HEK293 (cell line): Measurements from ENCODE around the gene CIRBP.
"Not testable (repeated sequence)": the region's sequence is repeated elsewhere in the genome, so short reads cannot be mapped to it uniquely, and the experiment has no call there.

Experiments used
- CTCF ChIA-PET: fragments of 350-600 bp; formaldehyde crosslinking; extraction: SDS; loops from one replicate; lab custom pipeline; 2021; ENCODE audit warnings: antibody characterized with exemption; lab: Yijun Ruan, JAX
- POLR2A ChIA-PET: fragments of 300-600 bp; formaldehyde crosslinking; extraction: SDS; loops from one replicate; lab custom pipeline; 2020; ENCODE audit warnings: antibody characterized with exemption, inconsistent platforms; lab: Yijun Ruan, JAX
- H3K27ac ChIP-seq: fragments of 200-500 bp; sonication (Bioruptor generic); 2 replicates; pipeline ENCODE4 v1.5.1; 2014; ENCODE audit warnings: low read depth, low read length, control low read depth, inconsistent platforms; ENCODE audit errors: extremely low read depth
- H3K36me3 ChIP-seq, 2 experiments: fragments of 200-500 bp in 1 of 2; sonication (Bioruptor generic) in 1 of 2; 1 replicate in 1 of 2; 2 replicates in 1 of 2; pipeline ENCODE4 v1.5.1; 2014 to 2017; ENCODE audit warnings: inconsistent platforms in 2 of 2, low read length in 2 of 2; ENCODE audit not compliant: control insufficient read depth in 2 of 2, insufficient read depth in 1 of 2
- H3K4me1 ChIP-seq: fragments of 200-500 bp; sonication (Bioruptor generic); 2 replicates; pipeline ENCODE4 v1.5.1; 2014; ENCODE audit warnings: mild to moderate bottlenecking, low read length, inconsistent platforms; ENCODE audit not compliant: control insufficient read depth, insufficient read depth
- H3K4me3 ChIP-seq: 2 replicates; pipeline ENCODE4 v1.5.1; 2011; ENCODE audit warnings: low read depth, mild to moderate bottlenecking, control low read depth, low read length, moderate library complexity
- H3K9me3 ChIP-seq: fragments of 200-500 bp; sonication (Bioruptor generic); 2 replicates; pipeline ENCODE4 v1.5.1; 2014; ENCODE audit warnings: low read depth, low read length, inconsistent platforms; ENCODE audit not compliant: control insufficient read depth, insufficient read depth
- FEZF1 ChIP-seq: fragments of 450-650 bp; formaldehyde crosslinking; IDR thresholded peaks from 2 replicates; pipeline ENCODE4 v1.5.1; 2016; ENCODE audit warnings: missing biosample characterization, missing genetic modification characterization
- OSR2 ChIP-seq: fragments of 450-650 bp; formaldehyde crosslinking; IDR thresholded peaks from 2 replicates; pipeline ENCODE4 v1.5.1; 2016; ENCODE audit warnings: missing biosample characterization, missing genetic modification characterization
- SCRT1 ChIP-seq: fragments of 450-650 bp; formaldehyde crosslinking; IDR thresholded peaks from 2 replicates; pipeline ENCODE4 v1.5.1; 2016; ENCODE audit warnings: missing biosample characterization, missing genetic modification characterization, borderline replicate concordance
- SP3 ChIP-seq: fragments of 450-650 bp; formaldehyde crosslinking; IDR thresholded peaks from 2 replicates; pipeline ENCODE4 v1.5.1; 2016; ENCODE audit warnings: missing biosample characterization, missing genetic modification characterization
- ZBTB7A ChIP-seq: fragments of 450-650 bp; formaldehyde crosslinking; IDR thresholded peaks from 2 replicates; pipeline ENCODE4 v1.5.1; 2016; ENCODE audit warnings: low read depth, missing biosample characterization, missing genetic modification characterization
- ZBTB8A ChIP-seq: fragments of 450-650 bp; formaldehyde crosslinking; IDR thresholded peaks from 2 replicates; pipeline ENCODE4 v1.5.1; 2016; ENCODE audit warnings: missing biosample characterization, missing genetic modification characterization
- ZIC2 ChIP-seq: fragments of 450-650 bp; formaldehyde crosslinking; IDR thresholded peaks from 2 replicates; pipeline ENCODE4 v1.5.1; 2016; ENCODE audit warnings: missing biosample characterization, missing genetic modification characterization
- ZNF10 ChIP-seq: fragments of 450-650 bp; formaldehyde crosslinking; IDR thresholded peaks from 2 replicates; pipeline ENCODE4 v1.5.1; 2017; ENCODE audit warnings: missing biosample characterization, missing genetic modification characterization
- ZNF121 ChIP-seq: fragments of 450-650 bp; formaldehyde crosslinking; IDR thresholded peaks from 2 replicates; pipeline ENCODE4 v1.5.1; 2016; ENCODE audit warnings: missing biosample characterization, missing genetic modification characterization
- ZNF138 ChIP-seq: fragments of 450-650 bp; formaldehyde crosslinking; IDR thresholded peaks from 2 replicates; pipeline ENCODE4 v1.5.1; 2016; ENCODE audit warnings: missing biosample characterization, missing genetic modification characterization, borderline replicate concordance
- ZNF155 ChIP-seq: fragments of 450-650 bp; formaldehyde crosslinking; IDR thresholded peaks from 2 replicates; pipeline ENCODE4 v1.5.1; 2016; ENCODE audit warnings: missing biosample characterization, missing genetic modification characterization
- ZNF211 ChIP-seq: fragments of 450-650 bp; formaldehyde crosslinking; IDR thresholded peaks from 2 replicates; pipeline ENCODE4 v1.5.1; 2016; ENCODE audit warnings: low read depth, missing biosample characterization, missing genetic modification characterization
- ZNF248 ChIP-seq: fragments of 450-650 bp; formaldehyde crosslinking; IDR thresholded peaks from 2 replicates; pipeline ENCODE4 v1.5.1; 2017; ENCODE audit warnings: missing biosample characterization, missing genetic modification characterization
- ZNF341 ChIP-seq: fragments of 450-650 bp; formaldehyde crosslinking; IDR thresholded peaks from 2 replicates; pipeline ENCODE4; 2016; ENCODE audit warnings: low read depth, missing biosample characterization, missing genetic modification characterization
- ZNF510 ChIP-seq: fragments of 450-650 bp; formaldehyde crosslinking; IDR thresholded peaks from 2 replicates; pipeline ENCODE4 v1.5.1; 2018; ENCODE audit warnings: mild to moderate bottlenecking, missing genetic modification characterization, missing biosample characterization; ENCODE audit not compliant: insufficient replicate concordance
- ZNF514 ChIP-seq: fragments of 450-650 bp; formaldehyde crosslinking; IDR thresholded peaks from 2 replicates; pipeline ENCODE4 v1.5.1; 2016; ENCODE audit warnings: missing biosample characterization, missing genetic modification characterization
- ZNF544 ChIP-seq: fragments of 450-650 bp; formaldehyde crosslinking; IDR thresholded peaks from 2 replicates; pipeline ENCODE4 v1.5.0; 2017; ENCODE audit warnings: missing biosample characterization, missing genetic modification characterization
- ZNF600 ChIP-seq: fragments of 450-650 bp; formaldehyde crosslinking; IDR thresholded peaks from 2 replicates; pipeline ENCODE4 v1.5.1; 2016; ENCODE audit warnings: missing biosample characterization, missing genetic modification characterization
- ZNF623 ChIP-seq: fragments of 450-650 bp; formaldehyde crosslinking; IDR thresholded peaks from 2 replicates; pipeline ENCODE4 v1.5.1; 2016; ENCODE audit warnings: missing biosample characterization, missing genetic modification characterization
- ZNF664 ChIP-seq: fragments of 450-650 bp; formaldehyde crosslinking; IDR thresholded peaks from 2 replicates; pipeline ENCODE4 v1.5.1; 2016; ENCODE audit warnings: missing biosample characterization, missing genetic modification characterization
- ZNF677 ChIP-seq: fragments of 450-650 bp; IDR thresholded peaks from 2 replicates; pipeline ENCODE4 v1.5.0; 2018; ENCODE audit warnings: missing biosample characterization, mild to moderate bottlenecking, missing genetic modification characterization, moderate library complexity
- ZSCAN16 ChIP-seq: fragments of 450-650 bp; formaldehyde crosslinking; IDR thresholded peaks from 2 replicates; pipeline ENCODE4 v1.5.1; 2016; ENCODE audit warnings: missing biosample characterization, missing genetic modification characterization
- ZSCAN30 ChIP-seq: fragments of 450-650 bp; IDR thresholded peaks from 2 replicates; pipeline ENCODE4 v1.5.1; 2018; ENCODE audit warnings: missing biosample characterization, mild to moderate bottlenecking, missing genetic modification characterization, moderate library complexity
- TF ChIP-seq, protein P1 (sequence below): fragments of 450-650 bp; formaldehyde crosslinking; IDR thresholded peaks from 2 replicates; pipeline ENCODE4 v1.5.1; 2016; ENCODE audit warnings: missing biosample characterization, missing genetic modification characterization
- TF ChIP-seq, protein P2 (sequence below): sonication (generic); formaldehyde crosslinking; IDR thresholded peaks from 2 replicates; pipeline ENCODE4 v1.8.1; 2022; ENCODE audit warnings: mild to moderate bottlenecking, moderate library complexity, missing genetic modification reagents
- TF ChIP-seq, protein P3 (sequence below): fragments of 450-650 bp; formaldehyde crosslinking; IDR thresholded peaks from 2 replicates; pipeline ENCODE4 v1.5.1; 2017; ENCODE audit warnings: missing biosample characterization, missing genetic modification characterization

The CIRBP gene

DNA sequence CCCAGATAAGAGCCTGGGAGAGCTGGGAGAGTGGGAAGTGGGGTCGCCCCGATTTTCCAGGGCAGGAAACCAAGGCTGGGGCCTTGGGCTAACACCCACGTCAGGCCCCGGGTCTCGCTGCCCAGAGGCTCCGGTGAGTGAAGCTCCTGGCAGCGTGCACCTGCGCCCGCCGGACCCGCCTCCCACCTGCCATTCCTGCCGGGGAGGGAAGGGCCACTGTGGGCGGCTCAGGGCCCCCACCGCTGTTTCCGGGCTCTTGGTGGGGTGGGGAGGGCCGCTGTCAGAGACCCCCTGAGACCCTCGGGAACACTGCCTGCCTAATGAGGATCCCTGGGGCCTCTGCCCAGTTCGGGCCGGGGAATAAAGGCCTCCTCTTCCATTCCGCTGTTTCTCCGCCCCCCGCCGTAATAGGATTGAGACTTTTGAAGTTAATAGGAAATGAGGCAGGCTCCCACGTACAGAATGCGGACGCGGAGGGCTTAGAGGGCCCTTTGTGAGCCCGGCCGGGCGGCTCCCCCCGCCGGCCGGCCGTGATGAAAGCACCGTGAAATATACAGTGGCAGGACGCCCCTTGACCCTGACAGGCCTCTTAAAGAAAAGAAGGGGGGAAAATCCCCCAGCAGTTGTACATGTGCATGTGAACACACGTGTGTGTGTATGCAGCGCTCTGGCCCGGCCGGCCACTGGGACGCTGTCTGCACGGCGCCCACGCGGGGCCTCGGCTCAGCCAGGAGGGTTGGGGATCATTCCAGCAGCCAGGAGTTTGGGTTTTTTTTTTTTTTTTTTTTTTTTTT, 49.7 kb downstream of the CIRBP start:
- H3K4me1 ChIP-seq, result no peaks in the 10 kb centered on the region

DNA sequence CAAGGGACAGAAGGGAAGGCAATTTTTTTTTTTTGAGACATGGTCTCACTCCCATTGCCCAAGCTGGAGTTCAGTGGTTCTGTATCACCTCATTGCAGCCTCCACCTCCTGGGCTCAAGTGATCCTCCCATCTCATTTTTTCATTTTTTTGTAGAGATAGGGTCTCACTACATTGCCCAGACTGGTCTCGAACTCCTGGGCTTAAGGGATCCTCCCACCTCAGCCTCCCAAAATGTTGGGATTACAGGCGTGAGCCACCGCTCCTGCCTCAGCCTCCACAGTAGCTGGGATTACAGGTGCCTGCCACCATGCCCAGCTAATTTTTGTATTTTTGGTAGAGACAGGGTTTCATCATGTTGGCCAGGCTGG, 51.1 kb downstream of the CIRBP start:
- not testable (repeated sequence) for H3K9me3 ChIP-seq, H3K4me3 ChIP-seq, H3K36me3 ChIP-seq, H3K4me1 ChIP-seq, H3K27ac ChIP-seq
- ChIA-PET CTCF (interaction anchor here (0.8 kb wide), 1 partner anchor 52 kb away, joined by 4 read pairs; no protein-coding TSS in a partner anchor), POLR2A (interaction anchor here (0.7 kb wide), 2 partner anchors 29 to 62 kb away, joined by 3 to 5 read pairs; no protein-coding TSS in a partner anchor)
- TF ChIP-seq ZNF121 (tag by site-specific recombination), result peak; percentile 65
- TF ChIP-seq ZNF664 (tag by site-specific recombination), result peak; percentile 20
- TF ChIP-seq OSR2, result peak; percentile 51

More for the DNA sequence above, 49.7 kb downstream of the CIRBP start:
- ChIA-PET CTCF (no interaction called here), POLR2A (no interaction called here)
- Histone ChIP-seq H3K36me3 (no peaks in the 10 kb centered on the region), H3K9me3 (no peaks in the 10 kb centered on the region), H3K27ac (no peak overlapping the region), H3K4me3 (no peak overlapping the region)
- TF ChIP-seq ZNF155 (tag by site-specific recombination) (no peak), FEZF1 (tag by site-specific recombination) (no peak), ZNF341 (tag by site-specific recombination) (0 out of 2 replicates have a peak, but pooled peaks have one; percentile 18), ZBTB8A (tag by site-specific recombination) (0 out of 2 replicates have a peak, but pooled peaks have one; percentile 15), ZNF138 (tag by site-specific recombination) (no peak), SP3 (tag by site-specific recombination) (no peak), ZNF623 (tag by site-specific recombination) (no peak), ZNF514 (tag by site-specific recombination) (no peak), ZNF544 (tag by site-specific recombination) (no peak), ZNF677 (tag by site-specific recombination) (no peak)
- TF ChIP-seq, protein P1, sequence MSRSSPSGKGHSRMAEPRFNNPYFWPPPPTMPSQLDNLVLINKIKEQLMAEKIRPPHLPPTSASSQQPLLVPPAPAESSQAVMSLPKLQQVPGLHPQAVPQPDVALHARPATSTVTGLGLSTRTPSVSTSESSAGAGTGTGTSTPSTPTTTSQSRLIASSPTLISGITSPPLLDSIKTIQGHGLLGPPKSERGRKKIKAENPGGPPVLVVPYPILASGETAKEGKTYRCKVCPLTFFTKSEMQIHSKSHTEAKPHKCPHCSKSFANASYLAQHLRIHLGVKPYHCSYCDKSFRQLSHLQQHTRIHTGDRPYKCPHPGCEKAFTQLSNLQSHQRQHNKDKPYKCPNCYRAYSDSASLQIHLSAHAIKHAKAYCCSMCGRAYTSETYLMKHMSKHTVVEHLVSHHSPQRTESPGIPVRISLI (tag by site-specific recombination), result peak; percentile 61; the same call in 1 of the 2 replicates

DNA sequence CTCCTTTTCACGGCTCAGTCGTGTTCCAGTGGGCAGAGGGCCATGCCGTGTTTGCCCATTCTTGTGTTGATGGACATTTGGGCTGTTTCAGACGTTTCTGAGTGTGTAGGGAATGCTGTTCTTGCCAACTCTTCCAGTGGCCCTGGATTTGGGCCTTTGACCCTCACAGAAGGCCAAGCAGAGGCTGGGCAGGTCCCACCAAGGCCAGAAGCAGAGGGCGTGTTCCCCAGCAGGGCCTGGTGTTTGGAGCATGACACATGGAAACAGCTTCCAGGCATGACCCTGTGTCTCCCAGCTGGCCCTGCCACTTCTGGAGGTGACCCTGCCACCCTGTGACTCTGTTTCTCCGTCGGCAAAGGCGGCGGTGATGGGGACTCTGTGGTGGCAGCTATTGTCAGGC, 52.4 kb downstream of the CIRBP start:
- no peaks in the 10 kb centered on the region for H3K36me3 ChIP-seq
- H3K4me1 ChIP-seq, result peaks cover 5% of the 10 kb centered on the region; the same call in 1 of the 2 replicates
- TF ChIP-seq ZNF510 (tag by site-specific recombination) (no peak), ZNF248 (tag by site-specific recombination) (no peak), ZIC2 (tag by site-specific recombination) (no peak), ZNF600 (tag by site-specific recombination) (no peak), ZNF211 (no peak), ZNF10 (tag by site-specific recombination) (no peak), ZSCAN30 (tag by site-specific recombination) (no peak), ZBTB7A (tag by site-specific recombination) (no peak), ZNF544 (tag by site-specific recombination) (no peak), SCRT1 (tag by site-specific recombination) (no peak), ZSCAN16 (no peak)
- TF ChIP-seq, protein P2, sequence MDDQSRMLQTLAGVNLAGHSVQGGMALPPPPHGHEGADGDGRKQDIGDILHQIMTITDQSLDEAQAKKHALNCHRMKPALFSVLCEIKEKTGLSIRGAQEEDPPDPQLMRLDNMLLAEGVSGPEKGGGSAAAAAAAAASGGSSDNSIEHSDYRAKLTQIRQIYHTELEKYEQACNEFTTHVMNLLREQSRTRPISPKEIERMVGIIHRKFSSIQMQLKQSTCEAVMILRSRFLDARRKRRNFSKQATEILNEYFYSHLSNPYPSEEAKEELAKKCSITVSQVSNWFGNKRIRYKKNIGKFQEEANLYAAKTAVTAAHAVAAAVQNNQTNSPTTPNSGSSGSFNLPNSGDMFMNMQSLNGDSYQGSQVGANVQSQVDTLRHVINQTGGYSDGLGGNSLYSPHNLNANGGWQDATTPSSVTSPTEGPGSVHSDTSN (CRISPR knock-in tag), result no peak
- TF ChIP-seq, protein P3, sequence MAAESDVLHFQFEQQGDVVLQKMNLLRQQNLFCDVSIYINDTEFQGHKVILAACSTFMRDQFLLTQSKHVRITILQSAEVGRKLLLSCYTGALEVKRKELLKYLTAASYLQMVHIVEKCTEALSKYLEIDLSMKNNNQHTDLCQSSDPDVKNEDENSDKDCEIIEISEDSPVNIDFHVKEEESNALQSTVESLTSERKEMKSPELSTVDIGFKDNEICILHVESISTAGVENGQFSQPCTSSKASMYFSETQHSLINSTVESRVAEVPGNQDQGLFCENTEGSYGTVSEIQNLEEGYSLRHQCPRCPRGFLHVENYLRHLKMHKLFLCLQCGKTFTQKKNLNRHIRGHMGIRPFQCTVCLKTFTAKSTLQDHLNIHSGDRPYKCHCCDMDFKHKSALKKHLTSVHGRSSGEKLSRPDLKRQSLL, result no peak
- POLR2A ChIA-PET, result interaction anchor here (0.7 kb wide), 1 partner anchor 79 kb away, joined by 3 read pairs; no protein-coding TSS in a partner anchor
- CTCF ChIA-PET, result no interaction called here
- no peak overlapping the region for H3K27ac ChIP-seq
- no peak overlapping the region for H3K4me3 ChIP-seq
- H3K9me3 ChIP-seq, result no peaks in the 10 kb centered on the region
